ENCODE data around the gene RPRD1B.

RPRD1B gene

DNA sequence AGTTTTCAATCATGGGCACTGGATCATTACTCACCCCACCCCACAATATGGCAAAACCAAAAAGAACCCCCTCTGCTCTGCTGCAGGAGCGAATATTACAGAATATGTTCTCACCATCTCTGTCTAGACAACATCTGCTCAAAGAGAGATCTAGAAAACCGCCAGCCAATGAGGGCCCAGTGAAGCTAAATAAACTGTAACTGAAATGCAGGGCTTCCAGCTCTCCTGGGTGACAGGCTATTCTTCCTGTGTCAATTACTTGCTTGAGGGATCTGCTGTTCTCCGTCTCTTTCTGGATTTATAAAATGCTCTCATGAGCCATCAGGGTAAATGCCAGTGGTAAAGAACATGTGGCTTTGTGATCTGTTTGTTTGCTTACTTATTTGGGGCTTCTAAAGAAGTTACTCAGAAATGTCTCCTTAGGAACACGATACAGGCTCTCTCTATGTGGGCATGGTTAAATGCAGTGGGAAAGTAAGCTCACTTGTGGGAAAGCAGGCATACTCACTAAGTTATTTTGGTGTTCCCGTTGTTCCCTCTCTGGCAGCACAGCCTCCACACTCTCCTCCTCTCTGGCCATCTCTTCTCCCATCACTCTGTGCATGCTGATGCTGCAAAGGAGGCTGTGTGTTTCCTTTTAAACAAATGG lies 45.1 kb upstream of the RPRD1B start:
- TF ChIP-seq, protein P1, sequence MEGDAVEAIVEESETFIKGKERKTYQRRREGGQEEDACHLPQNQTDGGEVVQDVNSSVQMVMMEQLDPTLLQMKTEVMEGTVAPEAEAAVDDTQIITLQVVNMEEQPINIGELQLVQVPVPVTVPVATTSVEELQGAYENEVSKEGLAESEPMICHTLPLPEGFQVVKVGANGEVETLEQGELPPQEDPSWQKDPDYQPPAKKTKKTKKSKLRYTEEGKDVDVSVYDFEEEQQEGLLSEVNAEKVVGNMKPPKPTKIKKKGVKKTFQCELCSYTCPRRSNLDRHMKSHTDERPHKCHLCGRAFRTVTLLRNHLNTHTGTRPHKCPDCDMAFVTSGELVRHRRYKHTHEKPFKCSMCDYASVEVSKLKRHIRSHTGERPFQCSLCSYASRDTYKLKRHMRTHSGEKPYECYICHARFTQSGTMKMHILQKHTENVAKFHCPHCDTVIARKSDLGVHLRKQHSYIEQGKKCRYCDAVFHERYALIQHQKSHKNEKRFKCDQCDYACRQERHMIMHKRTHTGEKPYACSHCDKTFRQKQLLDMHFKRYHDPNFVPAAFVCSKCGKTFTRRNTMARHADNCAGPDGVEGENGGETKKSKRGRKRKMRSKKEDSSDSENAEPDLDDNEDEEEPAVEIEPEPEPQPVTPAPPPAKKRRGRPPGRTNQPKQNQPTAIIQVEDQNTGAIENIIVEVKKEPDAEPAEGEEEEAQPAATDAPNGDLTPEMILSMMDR (IDR thresholded peaks at IDR 0.05; ENCODE audit: low read depth, low read length): no peak
- Histone ChIP-seq H3K36me3 (no peaks in the 10 kb centered on the region; the same call in none of the 2 replicates), H3K9me3 (peaks cover 4% of the 10 kb centered on the region; the same call in 1 of the 2 replicates), H3K4me1 (peaks cover 63% of the 10 kb centered on the region), H3K4me3 (ENCODE audit: low read depth, low read length) (peak overlapping the region; percentile 0; the same call in 1 of the 2 replicates), H3K27me3 (no peaks in the 10 kb centered on the region)
- peak; percentile 47 for DNase-seq

DNA sequence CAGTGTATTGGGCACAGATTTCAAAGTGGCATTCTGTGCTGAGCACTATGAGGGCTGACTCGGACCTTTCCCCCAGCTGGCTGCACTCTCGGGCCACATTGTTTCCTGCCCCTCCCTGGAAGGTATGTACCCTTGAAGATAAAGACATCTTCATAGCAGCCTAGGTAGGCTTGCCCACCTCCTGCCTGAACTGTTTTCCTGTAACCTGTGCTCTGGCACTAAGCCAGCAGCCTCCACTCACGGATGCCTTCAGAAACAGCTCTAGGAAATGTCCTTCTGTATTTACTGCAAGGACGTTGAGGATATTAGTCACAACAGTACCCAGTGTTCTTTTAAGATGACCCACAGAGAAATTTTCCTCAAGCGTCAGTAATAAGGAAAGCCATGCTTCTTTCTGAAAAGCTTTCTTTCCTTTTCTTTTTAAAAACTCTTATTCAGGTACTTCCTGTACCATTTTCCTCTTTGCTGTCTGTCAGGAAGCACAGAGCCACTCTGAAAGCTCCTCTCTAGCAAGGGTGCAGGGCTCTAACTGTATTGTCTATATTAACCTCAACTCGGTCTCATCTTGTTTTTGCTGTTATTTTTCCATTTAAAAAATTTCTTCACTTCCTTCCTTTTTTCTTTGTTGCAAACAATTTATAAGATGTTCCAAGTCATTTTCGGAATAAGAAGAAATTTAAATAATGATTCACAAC lies 43.8 kb upstream of the RPRD1B start:
- DNase-seq: no peak
- Histone ChIP-seq H3K36me3 (no peaks in the 10 kb centered on the region; the same call in none of the 2 replicates), H3K4me3 (ENCODE audit: low read depth, low read length) (no peak overlapping the region), H3K4me1 (peaks cover 56% of the 10 kb centered on the region), H3K27me3 (no peaks in the 10 kb centered on the region), H3K9me3 (peaks cover 2% of the 10 kb centered on the region; the same call in 1 of the 2 replicates)
- TF ChIP-seq, protein P1 (IDR thresholded peaks at IDR 0.05; ENCODE audit: low read depth, low read length): no peak

DNA sequence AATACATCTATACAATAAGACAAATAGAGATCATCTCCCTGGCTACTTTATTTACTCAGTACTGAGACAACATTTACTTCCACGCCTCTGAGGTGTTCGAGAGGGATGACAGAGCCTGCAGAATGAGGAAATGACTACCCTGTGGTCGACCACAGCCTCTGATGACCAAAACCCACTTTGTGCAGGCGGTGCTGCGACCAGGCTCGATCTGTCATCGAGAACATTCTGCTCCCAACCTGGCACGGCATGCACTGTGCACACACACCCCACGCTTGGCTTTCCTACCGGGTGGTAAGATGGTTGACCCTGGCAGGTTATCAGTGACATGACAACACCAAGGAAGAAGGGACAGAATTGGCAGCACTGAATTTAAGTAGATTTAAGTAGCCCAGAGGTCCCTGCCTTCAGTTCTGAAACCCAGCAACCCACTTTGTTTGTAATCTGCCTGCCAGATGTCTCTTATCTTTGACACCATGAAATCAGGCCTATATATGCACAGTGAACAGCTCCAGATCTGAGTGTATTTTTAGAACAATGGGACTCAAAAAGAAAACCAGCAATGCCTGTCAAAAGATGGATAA lies 42.9 kb upstream of the RPRD1B start:
- TF ChIP-seq, protein P1 (IDR thresholded peaks at IDR 0.05; ENCODE audit: low read depth, low read length): no peak
- Histone ChIP-seq H3K4me1 (peaks cover 56% of the 10 kb centered on the region), H3K4me3 (ENCODE audit: low read depth, low read length) (no peak overlapping the region), H3K27me3 (no peaks in the 10 kb centered on the region), H3K36me3 (peaks cover 6% of the 10 kb centered on the region), H3K9me3 (no peaks in the 10 kb centered on the region)
- peak; percentile 56 for DNase-seq

DNA sequence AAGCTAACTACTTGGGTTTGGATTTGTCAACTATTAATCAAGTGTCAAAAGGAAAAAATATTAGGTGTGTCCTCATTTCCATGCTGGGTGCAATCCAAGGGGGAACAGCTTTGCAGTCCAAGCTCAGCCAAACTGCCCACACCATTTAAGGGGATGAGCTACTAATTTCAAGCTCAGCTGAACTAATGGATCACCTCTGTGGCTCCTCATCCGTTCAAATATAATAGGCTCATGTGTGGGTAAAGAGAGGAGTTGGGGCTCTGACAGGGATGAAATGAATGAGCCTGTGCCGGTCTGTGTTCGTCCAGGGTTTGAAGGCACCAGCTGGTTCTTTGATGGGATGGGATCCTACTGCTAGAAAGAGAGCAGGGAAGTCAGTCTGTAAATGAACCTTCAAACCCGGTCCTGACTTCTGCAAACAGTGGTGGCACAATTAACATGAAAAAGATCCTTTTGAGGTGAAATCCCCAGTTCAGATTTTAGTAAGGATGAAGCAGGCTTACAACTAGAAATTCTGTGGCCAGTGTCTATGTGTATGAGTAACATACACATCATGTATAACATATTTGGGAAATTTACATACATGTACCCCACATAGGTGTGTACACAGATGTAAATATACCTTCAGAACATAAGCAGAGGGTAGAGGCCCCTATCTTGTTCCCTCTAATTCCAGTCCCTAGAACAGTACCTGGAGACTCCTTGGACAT lies 42.2 kb upstream of the RPRD1B start:
- no peaks in the 10 kb centered on the region for H3K27me3 ChIP-seq
- DNase-seq: no peak
- H3K36me3 ChIP-seq: peaks cover 7% of the 10 kb centered on the region
- H3K4me1 ChIP-seq: peaks cover 50% of the 10 kb centered on the region
- H3K4me3 ChIP-seq (ENCODE audit: low read depth, low read length): no peak overlapping the region
- TF ChIP-seq, protein P1 (IDR thresholded peaks at IDR 0.05; ENCODE audit: low read depth, low read length): no peak
- H3K9me3 ChIP-seq: no peaks in the 10 kb centered on the region

DNA sequence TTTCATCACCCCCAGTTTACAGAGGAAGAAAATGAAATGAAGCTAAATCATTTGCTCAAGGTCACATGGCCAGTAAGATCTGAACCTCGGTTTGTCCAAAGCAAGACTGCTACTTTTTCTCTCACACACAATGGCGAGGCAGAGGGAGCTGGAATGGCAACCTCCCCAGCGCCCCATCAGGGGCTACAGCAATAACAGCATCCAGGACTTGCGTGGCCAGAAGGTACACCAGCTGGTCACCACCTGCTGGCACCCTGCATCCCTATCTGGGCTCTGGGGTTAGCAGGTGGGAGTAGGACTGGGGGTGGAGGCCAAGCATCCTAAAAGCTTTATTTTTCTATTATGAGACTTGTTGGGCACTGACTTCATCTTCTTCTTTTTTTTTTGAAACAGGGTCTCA lies 41.6 kb upstream of the RPRD1B start:
- TF ChIP-seq, protein P1 (IDR thresholded peaks at IDR 0.05; ENCODE audit: low read depth, low read length): no peak
- Histone ChIP-seq H3K9me3 (no peaks in the 10 kb centered on the region), H3K4me3 (ENCODE audit: low read depth, low read length) (no peak overlapping the region), H3K4me1 (peaks cover 45% of the 10 kb centered on the region), H3K36me3 (peaks cover 12% of the 10 kb centered on the region), H3K27me3 (no peaks in the 10 kb centered on the region)
- DNase-seq: no peak
